GM23248 (cell line): ENCODE measurements around the gene RHCE.

Experiments
- EZH2 ChIP-seq: fragments of 200-600 bp; sonication (generic); IDR thresholded peaks from 2 replicates; pipeline ENCODE4 v1.6.1; 2018; ENCODE audit warnings: antibody characterized with exemption, mild to moderate bottlenecking; ENCODE audit not compliant: insufficient read depth, poor library complexity, severe bottlenecking
- EZH2phosphoT487 ChIP-seq: fragments of 200-600 bp; sonication (generic); IDR thresholded peaks from 2 replicates; pipeline ENCODE4 v1.6.1; 2018; ENCODE audit warnings: antibody characterized with exemption, moderate library complexity, mild to moderate bottlenecking, low read depth; ENCODE audit not compliant: insufficient read depth

- no peak for TF ChIP-seq EZH2
- no peak for TF ChIP-seq EZH2phosphoT487
These were observed 31.3 kb upstream of the RHCE start for GRCh38 chr1:25451908-25452307.
